ENCODE data around the gene TEF. TPM values are rescaled to one million over a fixed set of nuclear protein-coding genes. Genes with fewer than 3 reads are reported as not detected.

The TEF gene
- total RNA-seq, 2 experiments from 2014 or later = 1.4 to 1.6 TPM

DNA sequence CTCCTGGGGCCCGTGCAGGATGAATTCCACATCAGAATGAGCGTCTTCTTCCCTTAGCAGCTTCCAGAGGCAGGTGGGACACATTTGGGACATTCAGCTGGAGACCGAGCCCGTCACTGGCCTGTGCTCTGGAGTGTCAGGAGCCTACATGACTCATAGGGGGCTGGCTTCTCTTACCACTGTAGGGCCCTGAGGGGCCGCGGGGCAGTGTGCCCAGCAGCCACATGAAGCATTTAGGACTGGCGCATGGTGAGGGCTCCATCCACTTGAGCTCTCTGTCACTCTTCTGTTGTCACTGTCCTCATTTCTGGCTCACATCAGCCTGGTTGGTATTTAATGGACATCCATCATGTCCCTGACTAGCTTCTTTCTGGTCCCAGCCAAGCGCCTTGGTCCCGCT lies 38.0 kb upstream of the TEF start:
- no peak for DNase-seq
- H3K4me1 Mint-ChIP-seq (ENCODE audit: low read depth) = no peaks in the 10 kb centered on the region
- no peaks in the 10 kb centered on the region for H3K27me3 Mint-ChIP-seq
- intact Hi-C loops (cut with micrococcal nuclease) = no loop called here
- CTCF ChIA-PET = interaction anchor here (0.5 kb wide), 1 partner anchor 25 kb away, joined by 4 read pairs; no protein-coding TSS in a partner anchor
- H3K27ac Mint-ChIP-seq = no peak overlapping the region
- H3K36me3 Mint-ChIP-seq = peaks cover 18% of the 10 kb centered on the region
- POLR2A ChIA-PET = no interaction called here
- H3K4me3 Mint-ChIP-seq = no peak overlapping the region
- no peaks in the 10 kb centered on the region for H3K9me3 Mint-ChIP-seq

DNA sequence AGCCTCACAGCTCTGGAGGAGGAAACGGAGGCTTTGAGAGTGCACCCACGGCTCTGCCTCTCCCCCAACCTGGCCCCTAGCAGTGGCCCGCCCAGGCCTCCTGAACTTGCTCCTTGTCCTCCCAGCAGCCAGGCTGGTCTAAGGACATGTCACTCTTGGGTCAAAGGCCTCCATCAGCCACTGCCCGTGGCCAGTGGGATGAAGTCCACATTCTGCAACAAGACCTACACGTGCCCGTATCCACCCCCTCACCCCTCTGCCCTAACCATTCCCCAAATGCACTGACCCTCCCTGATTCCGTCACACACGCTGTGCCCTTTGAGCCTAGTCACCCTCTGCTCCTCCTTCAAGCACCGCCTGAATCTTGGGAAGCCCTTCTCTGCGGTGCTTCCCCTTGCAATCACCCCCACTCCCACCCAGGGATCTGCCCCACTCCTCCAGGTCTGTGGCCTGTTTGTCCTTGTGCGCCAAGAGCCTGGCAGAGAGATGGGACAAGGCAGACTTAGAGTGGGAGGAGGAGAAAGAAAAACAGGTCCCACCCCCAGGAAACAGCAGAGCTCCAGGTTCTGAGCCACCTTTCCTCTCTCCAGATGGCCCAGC lies 37.5 kb upstream of the TEF start:
- H3K36me3 Mint-ChIP-seq = peaks cover 18% of the 10 kb centered on the region
- CTCF ChIA-PET = interaction anchor here (0.5 to 1.1 kb wide), 2 partner anchors 25 to 60 kb away, joined by 3 to 4 read pairs; no protein-coding TSS in a partner anchor

DNA sequence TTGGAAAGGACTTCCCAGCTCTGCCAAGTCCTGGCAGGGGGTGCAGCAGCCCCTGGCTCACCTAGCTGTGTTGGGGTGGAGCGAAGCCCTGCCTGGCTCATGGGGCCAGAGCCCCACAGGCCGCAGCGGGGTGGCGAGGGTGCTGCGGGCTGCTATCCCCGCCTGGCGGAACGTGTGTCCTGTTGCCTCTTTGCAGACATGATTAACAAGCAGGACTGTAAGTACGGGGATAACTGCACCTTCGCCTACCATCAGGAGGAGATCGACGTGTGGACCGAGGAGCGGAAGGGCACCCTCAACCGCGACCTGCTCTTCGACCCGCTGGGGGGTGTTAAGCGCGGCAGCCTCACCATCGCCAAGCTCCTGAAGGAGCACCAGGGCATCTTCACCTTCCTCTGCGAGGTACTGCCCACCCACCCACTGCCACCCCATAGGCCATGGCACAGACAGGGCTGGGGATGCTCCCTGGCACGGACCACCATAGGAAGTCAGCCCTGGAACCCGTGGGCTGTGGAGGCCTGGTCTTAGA lies 35.9 kb upstream of the TEF start:
- POLR2A ChIA-PET = no interaction called here
- Mint-ChIP-seq H3K36me3 (peaks cover 20% of the 10 kb centered on the region), H3K27me3 (no peaks in the 10 kb centered on the region), H3K4me1 (ENCODE audit: low read depth) (no peaks in the 10 kb centered on the region), H3K9me3 (no peaks in the 10 kb centered on the region), H3K27ac (no peak overlapping the region), H3K4me3 (no peak overlapping the region)
- DNase-seq = no peak
- CTCF ChIA-PET = no interaction called here
- intact Hi-C loops (cut with micrococcal nuclease) = no loop called here

More for the DNA sequence above, 37.5 kb upstream of the TEF start:
- Mint-ChIP-seq H3K27ac (no peak overlapping the region), H3K4me3 (no peak overlapping the region), H3K27me3 (no peaks in the 10 kb centered on the region), H3K9me3 (no peaks in the 10 kb centered on the region), H3K4me1 (ENCODE audit: low read depth) (no peaks in the 10 kb centered on the region)
- no peak for DNase-seq
- POLR2A ChIA-PET = no interaction called here
- intact Hi-C loops (cut with micrococcal nuclease) = no loop called here

DNA sequence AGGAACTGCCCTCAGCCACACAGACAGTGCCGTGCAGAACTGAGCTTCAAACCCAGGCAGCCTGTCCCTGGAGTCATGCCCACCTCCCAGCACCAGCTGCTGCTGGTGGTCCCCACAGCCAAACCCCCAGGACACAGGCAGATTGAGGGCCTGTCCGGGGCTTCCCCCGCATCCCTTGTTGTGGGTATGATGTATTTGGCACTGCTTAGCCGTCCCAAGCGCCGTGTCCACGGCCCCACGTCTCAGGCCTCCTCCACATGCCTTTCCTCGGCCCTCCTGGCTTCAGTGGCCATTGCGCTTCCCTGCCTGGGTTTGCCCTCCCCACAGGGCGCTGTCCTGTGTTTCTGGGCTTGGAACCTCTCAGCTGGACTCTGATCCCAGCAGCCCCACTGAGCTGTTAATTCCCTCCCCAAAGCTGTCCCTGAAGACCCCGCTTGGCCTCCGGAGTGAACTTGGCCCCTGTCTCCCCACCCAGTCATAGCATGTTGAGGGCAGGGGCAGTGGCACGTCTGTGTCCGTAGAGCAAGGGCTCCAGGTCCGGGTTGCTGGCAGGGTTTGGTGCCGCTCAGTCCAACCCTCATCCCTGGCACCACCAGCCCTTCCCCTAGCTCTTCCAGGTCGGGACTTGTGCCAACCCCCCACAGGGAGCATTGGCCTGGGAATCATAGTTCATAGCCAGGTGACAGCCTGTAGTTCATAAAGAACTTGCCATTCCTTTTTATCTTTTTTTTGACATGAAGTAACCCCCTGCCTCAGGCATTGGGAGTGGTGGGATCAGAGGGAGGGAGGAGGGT lies 34.5 kb upstream of the TEF start:
- DNase-seq = no peak
- no peaks in the 10 kb centered on the region for H3K4me1 Mint-ChIP-seq (ENCODE audit: low read depth)
- no peak overlapping the region for H3K27ac Mint-ChIP-seq
- POLR2A ChIA-PET = no interaction called here
- intact Hi-C loops (cut with micrococcal nuclease) = no loop called here
- no peaks in the 10 kb centered on the region for H3K27me3 Mint-ChIP-seq
- H3K36me3 Mint-ChIP-seq = peaks cover 23% of the 10 kb centered on the region
- H3K9me3 Mint-ChIP-seq = no peaks in the 10 kb centered on the region
- CTCF ChIA-PET = no interaction called here
- no peak overlapping the region for H3K4me3 Mint-ChIP-seq

DNA sequence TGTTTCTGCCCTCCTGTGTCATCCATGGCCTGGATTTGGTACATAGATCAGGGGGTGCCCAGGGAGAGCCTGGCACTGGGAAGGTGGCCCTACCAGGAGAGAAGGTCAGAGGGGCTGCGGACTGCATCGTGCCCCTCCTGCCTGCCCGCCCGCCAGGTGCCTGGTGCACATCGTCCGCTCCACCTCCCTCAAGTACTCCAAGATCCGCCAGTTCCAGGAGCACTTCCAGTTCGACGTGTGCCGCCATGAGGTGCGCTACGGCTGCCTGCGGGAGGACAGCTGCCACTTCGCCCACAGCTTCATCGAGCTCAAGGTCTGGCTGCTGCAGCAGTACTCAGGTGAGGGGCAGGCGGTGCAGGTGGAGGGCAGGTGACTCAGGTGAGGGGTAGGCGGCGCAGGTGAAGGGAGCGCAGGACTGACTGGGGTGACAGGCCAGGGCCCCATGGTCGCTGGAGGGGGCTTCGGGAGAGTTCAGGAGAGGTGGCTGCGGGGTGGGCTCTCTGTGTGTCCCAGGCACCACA lies 32.7 kb upstream of the TEF start:
- Mint-ChIP-seq H3K4me1 (ENCODE audit: low read depth) (no peaks in the 10 kb centered on the region), H3K36me3 (peaks cover 24% of the 10 kb centered on the region), H3K27ac (no peak overlapping the region), H3K27me3 (no peaks in the 10 kb centered on the region), H3K9me3 (no peaks in the 10 kb centered on the region), H3K4me3 (no peak overlapping the region)
- no peak for DNase-seq
- CTCF ChIA-PET = no interaction called here
- POLR2A ChIA-PET = interaction anchor here (0.7 kb wide), 1 partner anchor 21 kb away, joined by 3 read pairs; no protein-coding TSS in a partner anchor
- intact Hi-C loops (cut with micrococcal nuclease) = no loop called here

DNA sequence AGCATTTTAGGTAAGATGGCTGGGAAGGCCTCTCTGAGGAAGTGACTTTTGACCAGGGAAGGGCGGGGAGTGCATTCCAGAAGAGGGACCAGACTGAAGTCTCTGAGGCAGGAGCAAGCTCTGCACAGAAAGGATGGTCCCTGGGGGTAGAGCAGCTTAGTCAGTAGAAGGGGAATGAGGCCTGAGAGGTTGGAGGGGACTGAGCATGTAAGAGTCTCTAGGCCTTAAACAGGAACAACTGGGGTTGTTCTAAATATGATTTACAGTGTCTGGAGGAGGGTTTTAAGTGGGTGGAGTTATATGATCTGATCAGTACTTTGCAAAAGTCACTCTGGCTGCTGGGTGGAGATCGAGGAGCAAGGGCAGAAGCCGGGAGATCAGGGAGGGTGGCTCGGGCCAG lies 31.7 kb upstream of the TEF start:
- H3K36me3 Mint-ChIP-seq = peaks cover 20% of the 10 kb centered on the region
- POLR2A ChIA-PET = no interaction called here
- no peak for DNase-seq
- CTCF ChIA-PET = no interaction called here
- no peaks in the 10 kb centered on the region for H3K27me3 Mint-ChIP-seq
- no peak overlapping the region for H3K27ac Mint-ChIP-seq
- H3K4me3 Mint-ChIP-seq = no peak overlapping the region
- no peaks in the 10 kb centered on the region for H3K4me1 Mint-ChIP-seq (ENCODE audit: low read depth)
- intact Hi-C loops (cut with micrococcal nuclease) = no loop called here
- no peaks in the 10 kb centered on the region for H3K9me3 Mint-ChIP-seq

DNA sequence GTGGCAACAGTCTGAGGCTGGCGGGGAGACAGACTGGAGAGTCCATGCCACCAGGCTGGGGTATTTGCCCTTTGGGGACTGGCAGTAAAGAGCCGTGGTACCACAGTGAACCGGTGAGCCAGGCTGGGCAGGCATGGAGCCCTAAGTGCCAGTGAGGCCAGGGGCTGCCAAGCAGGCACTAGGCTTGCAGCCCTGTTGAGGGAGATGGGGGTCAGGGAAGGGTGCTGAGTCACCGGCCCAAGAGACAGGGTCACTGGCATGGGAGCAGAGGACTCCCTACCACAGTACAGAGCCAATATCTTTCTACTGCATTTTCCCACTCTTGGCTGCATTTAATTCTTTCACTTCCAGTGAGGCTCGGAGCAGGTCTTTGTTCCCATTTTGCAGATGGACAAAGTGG lies 30.7 kb upstream of the TEF start:
- DNase-seq = no peak
- no peak overlapping the region for H3K27ac Mint-ChIP-seq
- ChIA-PET POLR2A (no interaction called here), CTCF (no interaction called here)
- H3K36me3 Mint-ChIP-seq = peaks cover 27% of the 10 kb centered on the region
- H3K4me3 Mint-ChIP-seq = no peak overlapping the region
- no peaks in the 10 kb centered on the region for H3K27me3 Mint-ChIP-seq
- intact Hi-C loops (cut with micrococcal nuclease) = no loop called here
- H3K4me1 Mint-ChIP-seq (ENCODE audit: low read depth) = no peaks in the 10 kb centered on the region
- H3K9me3 Mint-ChIP-seq = no peaks in the 10 kb centered on the region

DNA sequence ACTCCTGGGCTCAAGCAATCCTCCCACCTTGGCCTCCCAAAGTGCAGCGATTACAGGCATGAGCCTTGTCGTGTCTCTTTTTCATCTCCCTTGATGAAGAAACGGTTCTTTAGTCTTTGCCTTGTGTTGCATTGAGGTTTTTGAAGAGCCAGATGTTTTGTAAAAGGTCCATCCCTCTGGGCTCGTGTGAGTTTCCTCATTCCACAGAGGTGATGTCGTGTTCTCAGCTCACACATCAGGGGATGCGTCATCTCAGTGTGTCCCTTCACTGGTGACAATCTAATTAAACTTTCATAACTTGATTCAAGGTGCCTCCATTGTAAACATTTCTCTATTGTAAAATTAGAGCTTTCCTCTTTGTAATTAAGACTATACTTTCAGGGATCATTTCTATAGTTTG lies 29.7 kb upstream of the TEF start:
- POLR2A ChIA-PET = no interaction called here
- no peaks in the 10 kb centered on the region for H3K4me1 Mint-ChIP-seq (ENCODE audit: low read depth)
- no peak for DNase-seq
- H3K9me3 Mint-ChIP-seq = no peaks in the 10 kb centered on the region
- CTCF ChIA-PET = interaction anchor here (1.3 kb wide), 1 partner anchor 11 kb away, joined by 4 read pairs; no protein-coding TSS in a partner anchor
- H3K36me3 Mint-ChIP-seq = peaks cover 32% of the 10 kb centered on the region
- no peaks in the 10 kb centered on the region for H3K27me3 Mint-ChIP-seq
- intact Hi-C loops (cut with micrococcal nuclease) = no loop called here
- H3K27ac Mint-ChIP-seq = no peak overlapping the region
- H3K4me3 Mint-ChIP-seq = no peak overlapping the region

DNA sequence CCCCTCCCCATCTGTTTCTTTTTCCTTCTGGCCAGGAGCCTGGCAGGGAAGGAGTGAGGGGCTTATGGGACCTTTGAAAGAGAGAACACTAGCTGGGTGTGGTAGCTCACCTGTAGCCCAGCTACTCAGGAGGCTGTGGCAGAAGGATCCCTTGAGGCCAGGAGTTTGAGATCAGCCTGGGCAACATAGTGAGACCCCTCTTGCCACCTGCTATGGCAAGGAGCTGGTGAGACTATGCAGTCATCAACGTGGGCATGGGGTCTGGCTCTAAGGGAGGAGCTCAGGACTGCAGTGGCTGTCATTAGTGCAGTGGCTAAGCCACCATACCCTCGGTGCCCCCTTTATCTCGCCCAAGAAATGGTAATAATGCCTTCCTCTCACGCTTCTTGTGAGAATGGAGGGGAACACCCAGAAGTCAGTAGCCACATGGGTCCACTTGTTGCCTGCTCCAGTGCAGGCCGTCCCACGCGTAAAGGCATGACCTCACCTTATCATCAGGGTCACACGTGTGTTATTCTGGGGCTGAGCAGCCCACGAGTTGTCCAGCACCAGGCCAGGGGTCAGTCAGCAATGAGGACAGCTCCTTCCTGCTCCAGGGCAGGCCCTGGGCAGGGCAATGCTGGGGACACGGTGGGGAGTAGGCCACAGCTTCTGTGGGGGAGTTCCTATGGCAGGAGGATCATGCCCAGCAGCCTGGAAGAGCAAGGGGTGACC lies 27.7 kb upstream of the TEF start:
- no peak overlapping the region for H3K27ac Mint-ChIP-seq
- CTCF ChIA-PET = no interaction called here
- POLR2A ChIA-PET = no interaction called here

DNA sequence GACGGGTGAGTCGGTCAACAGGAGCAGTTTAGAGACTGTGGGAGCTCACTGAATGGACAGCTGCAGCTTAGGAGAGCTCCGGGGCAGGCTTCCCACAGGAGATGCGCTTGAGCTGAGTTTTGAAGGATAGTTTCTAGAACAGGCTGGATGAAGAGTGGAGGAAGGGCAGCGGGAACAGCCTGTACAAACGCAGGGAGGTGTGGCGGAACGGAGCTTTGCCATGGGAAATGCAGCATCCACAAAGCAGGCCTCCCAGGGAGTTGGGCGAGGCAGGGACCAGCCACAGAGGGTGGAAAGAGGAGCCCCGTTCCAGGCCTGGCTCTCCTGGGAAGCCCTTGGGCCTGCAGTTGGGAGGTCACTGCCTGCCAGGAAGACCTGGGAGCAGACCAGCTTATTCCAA lies 26.8 kb upstream of the TEF start:
- CTCF ChIA-PET = no interaction called here
- H3K36me3 Mint-ChIP-seq = peaks cover 28% of the 10 kb centered on the region

More for the DNA sequence above, 27.7 kb upstream of the TEF start:
- Mint-ChIP-seq H3K4me3 (no peak overlapping the region), H3K27me3 (no peaks in the 10 kb centered on the region), H3K9me3 (no peaks in the 10 kb centered on the region), H3K36me3 (peaks cover 30% of the 10 kb centered on the region), H3K4me1 (ENCODE audit: low read depth) (no peaks in the 10 kb centered on the region)
- DNase-seq = no peak
- intact Hi-C loops (cut with micrococcal nuclease) = no loop called here

DNA sequence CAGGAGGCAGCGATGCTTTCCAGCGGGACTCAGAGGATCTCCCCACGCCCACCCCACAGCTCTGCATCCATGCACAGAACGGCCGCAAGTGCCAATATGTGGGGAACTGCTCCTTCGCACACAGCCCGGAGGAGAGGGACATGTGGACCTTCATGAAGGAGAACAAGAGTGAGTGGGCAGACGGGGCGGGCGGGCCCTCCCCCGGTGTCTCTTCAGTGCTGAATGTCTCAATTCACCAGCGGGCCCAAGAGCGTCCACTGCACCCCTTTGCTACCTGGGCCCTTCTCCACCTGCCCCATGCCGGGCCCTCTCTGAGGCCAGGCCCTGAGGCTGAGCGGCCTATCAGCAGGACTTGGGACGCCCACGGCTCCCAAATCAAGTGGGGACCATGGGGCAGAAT lies 25.8 kb upstream of the TEF start:
- Mint-ChIP-seq H3K27me3 (no peaks in the 10 kb centered on the region), H3K9me3 (no peaks in the 10 kb centered on the region), H3K4me3 (no peak overlapping the region), H3K36me3 (peaks cover 20% of the 10 kb centered on the region), H3K4me1 (ENCODE audit: low read depth) (no peaks in the 10 kb centered on the region), H3K27ac (no peak overlapping the region)
- no peak for DNase-seq
- ChIA-PET CTCF (no interaction called here), POLR2A (no interaction called here)
- intact Hi-C loops (cut with micrococcal nuclease) = no loop called here

More for the DNA sequence above, 26.8 kb upstream of the TEF start:
- Mint-ChIP-seq H3K4me1 (ENCODE audit: low read depth) (no peaks in the 10 kb centered on the region), H3K9me3 (no peaks in the 10 kb centered on the region), H3K27me3 (no peaks in the 10 kb centered on the region), H3K27ac (no peak overlapping the region), H3K4me3 (no peak overlapping the region)
- no peak for DNase-seq
- intact Hi-C loops (cut with micrococcal nuclease) = no loop called here
- POLR2A ChIA-PET = no interaction called here

DNA sequence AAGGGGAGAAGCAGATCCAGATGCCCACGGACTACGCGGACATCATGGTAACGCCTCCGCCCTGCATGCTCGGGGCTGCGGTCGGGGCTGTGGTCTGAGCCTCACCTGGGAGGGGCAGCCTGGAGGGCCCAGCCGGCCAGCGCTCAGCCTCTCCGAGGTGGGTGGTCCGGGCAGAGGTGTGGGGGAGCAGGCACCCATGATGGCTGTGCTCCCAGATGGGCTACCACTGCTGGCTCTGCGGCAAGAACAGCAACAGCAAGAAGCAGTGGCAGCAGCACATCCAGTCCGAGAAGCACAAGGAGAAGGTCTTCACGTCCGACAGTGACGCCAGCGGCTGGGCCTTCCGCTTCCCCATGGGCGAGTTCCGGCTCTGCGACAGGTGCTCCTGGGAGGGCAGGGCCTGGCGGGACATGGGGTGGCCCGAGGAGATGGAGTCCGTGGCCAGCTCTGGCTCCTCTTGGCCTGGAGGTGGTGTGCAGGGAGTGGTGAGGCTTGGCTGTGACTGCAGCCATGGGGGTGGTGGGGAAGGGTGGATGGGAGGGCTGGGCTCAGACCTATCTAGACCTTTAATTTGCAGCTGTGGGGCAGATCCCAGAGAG lies 25.2 kb upstream of the TEF start:
- ChIA-PET CTCF (no interaction called here), POLR2A (no interaction called here)
- Mint-ChIP-seq H3K36me3 (peaks cover 20% of the 10 kb centered on the region), H3K9me3 (no peaks in the 10 kb centered on the region), H3K4me1 (ENCODE audit: low read depth) (no peaks in the 10 kb centered on the region), H3K27ac (no peak overlapping the region), H3K27me3 (no peaks in the 10 kb centered on the region), H3K4me3 (no peak overlapping the region)
- intact Hi-C loops (cut with micrococcal nuclease) = no loop called here
- no peak for DNase-seq

Data from activated CD4-positive, alpha-beta memory T cell treated with anti-CD3 and anti-CD28 coated beads for 36 hours (primary cell).